ENCODE measurements around the gene TMEM79. TPM values are rescaled to one million over a fixed set of nuclear protein-coding genes. Genes with fewer than 3 reads are reported as not detected.

Gene TMEM79
- total and polyA plus RNA-seq, 2 of the 4 experiments (the other 2 are of a cell fraction): 0.54 to 3.3 TPM

DNA sequence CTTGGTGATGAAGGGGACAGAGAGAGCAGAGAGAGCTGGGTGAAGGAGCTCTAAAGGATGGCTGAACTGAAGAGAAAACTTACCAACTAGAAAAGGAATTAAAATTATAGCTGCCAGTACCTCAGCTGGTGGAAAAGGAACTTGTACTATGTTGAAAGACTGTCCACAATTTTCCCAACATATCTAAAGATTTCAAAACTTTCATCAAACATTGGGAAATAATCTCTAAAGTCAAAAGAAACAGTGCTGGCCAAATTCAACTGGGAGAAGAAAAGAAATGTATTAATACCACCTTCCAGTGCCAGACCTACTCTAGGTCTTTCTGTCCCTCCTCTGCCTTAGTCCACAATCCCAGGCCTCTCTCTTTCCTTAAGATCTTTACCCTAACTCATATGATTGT is 7.6 kb upstream of the TMEM79 start:
- intact Hi-C loops (cut with micrococcal nuclease): no loop called here
- H3K4me3 ChIP-seq (ENCODE audit: insufficient read depth, low read depth, low read length): no peak overlapping the region
- no peak overlapping the region for H2AK9ac ChIP-seq (replicated peaks; ENCODE audit: low read depth, low read length, poor library complexity)
- no peak overlapping the region for H3K18ac ChIP-seq (ENCODE audit: low read depth, low read length)
- no peak overlapping the region for H2AFZ ChIP-seq (replicated peaks; ENCODE audit: low read length, poor library complexity)
- no peak overlapping the region for H3K56ac ChIP-seq (ENCODE audit: extremely low read depth, insufficient read depth, low read length)
- H3K27ac ChIP-seq (ENCODE audit: insufficient read depth, low read length): peak overlapping the region; percentile 52; the same call in 1 of the 2 replicates
- H3K36me3 ChIP-seq (ENCODE audit: control insufficient read depth, insufficient read depth, low read length): peaks cover 48% of the 10 kb centered on the region
- no peak overlapping the region for H3K23ac ChIP-seq (ENCODE audit: low read depth, low read length)
- no peak overlapping the region for H2BK15ac ChIP-seq (ENCODE audit: low read depth, low read length)
- CTCF ChIA-PET: no interaction called here
- dilution Hi-C loops (cut with HindIII; ENCODE audit: low sequenced_read_pairs, unreplicated experiment): no loop called here
- no peak overlapping the region for H2BK120ac ChIP-seq (ENCODE audit: low read depth, low read length)
- H2BK20ac ChIP-seq (ENCODE audit: low read depth, low read length): no peak overlapping the region
- H4K20me1 ChIP-seq (ENCODE audit: insufficient read depth, low read length): peaks cover 30% of the 10 kb centered on the region
- ATAC-seq (ENCODE audit: low read depth) (no peak; the same call in 1 of the 2 replicates), DNase-seq (no peak)
- H3K9me3 ChIP-seq (ENCODE audit: control insufficient read depth, insufficient read depth, low read length): no peaks in the 10 kb centered on the region
- in situ Hi-C loops (cut with MboI; ENCODE audit: low sequenced_read_pairs): no loop called here
- no peak overlapping the region for H3K4ac ChIP-seq (ENCODE audit: low read depth, low read length)
- H3K27me3 ChIP-seq (ENCODE audit: control insufficient read depth, insufficient read depth, low read length): no peaks in the 10 kb centered on the region
- H4K8ac ChIP-seq (ENCODE audit: low read depth in 2 of 2, low read length in 2 of 2): no peak overlapping the region
- H3K4me1 ChIP-seq (ENCODE audit: control insufficient read depth, insufficient read depth, low read length): peaks cover 8% of the 10 kb centered on the region
- H3K9me1 ChIP-seq (ENCODE audit: insufficient read depth, low read length): peaks cover 4% of the 10 kb centered on the region
- H3K4me2 ChIP-seq (ENCODE audit: low read depth, low read length): no peak overlapping the region
- H2AK5ac ChIP-seq (ENCODE audit: low read depth, low read length): no peak overlapping the region
- no peak for TF ChIP-seq MAFK (IDR thresholded peaks at IDR 0.05; ENCODE audit: low read depth, low read length)
- no peak for TF ChIP-seq CEBPB (IDR thresholded peaks at IDR 0.05; ENCODE audit: low read depth, low read length)
- TF ChIP-seq BHLHE40 (IDR thresholded peaks at IDR 0.05; ENCODE audit: low read depth, low read length): no peak
- TF ChIP-seq, protein P1, sequence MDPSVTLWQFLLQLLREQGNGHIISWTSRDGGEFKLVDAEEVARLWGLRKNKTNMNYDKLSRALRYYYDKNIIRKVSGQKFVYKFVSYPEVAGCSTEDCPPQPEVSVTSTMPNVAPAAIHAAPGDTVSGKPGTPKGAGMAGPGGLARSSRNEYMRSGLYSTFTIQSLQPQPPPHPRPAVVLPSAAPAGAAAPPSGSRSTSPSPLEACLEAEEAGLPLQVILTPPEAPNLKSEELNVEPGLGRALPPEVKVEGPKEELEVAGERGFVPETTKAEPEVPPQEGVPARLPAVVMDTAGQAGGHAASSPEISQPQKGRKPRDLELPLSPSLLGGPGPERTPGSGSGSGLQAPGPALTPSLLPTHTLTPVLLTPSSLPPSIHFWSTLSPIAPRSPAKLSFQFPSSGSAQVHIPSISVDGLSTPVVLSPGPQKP (IDR thresholded peaks at IDR 0.05; ENCODE audit: borderline replicate concordance, low read depth, low read length): no peak
- no peak for TF ChIP-seq FOS (IDR thresholded peaks at IDR 0.05; ENCODE audit: low read depth, low read length)
- no peak for TF ChIP-seq NFE2L2 (IDR thresholded peaks at IDR 0.05; ENCODE audit: low read depth, low read length)
- no peak for TF ChIP-seq SMC3 (IDR thresholded peaks at IDR 0.05; ENCODE audit: low read depth, low read length)
- TF ChIP-seq MXI1 (IDR thresholded peaks at IDR 0.05; ENCODE audit: borderline replicate concordance, low read depth, low read length): no peak
- TF ChIP-seq MAZ (IDR thresholded peaks at IDR 0.05; ENCODE audit: borderline replicate concordance, low read depth, low read length): no peak
- TF ChIP-seq, protein P2, sequence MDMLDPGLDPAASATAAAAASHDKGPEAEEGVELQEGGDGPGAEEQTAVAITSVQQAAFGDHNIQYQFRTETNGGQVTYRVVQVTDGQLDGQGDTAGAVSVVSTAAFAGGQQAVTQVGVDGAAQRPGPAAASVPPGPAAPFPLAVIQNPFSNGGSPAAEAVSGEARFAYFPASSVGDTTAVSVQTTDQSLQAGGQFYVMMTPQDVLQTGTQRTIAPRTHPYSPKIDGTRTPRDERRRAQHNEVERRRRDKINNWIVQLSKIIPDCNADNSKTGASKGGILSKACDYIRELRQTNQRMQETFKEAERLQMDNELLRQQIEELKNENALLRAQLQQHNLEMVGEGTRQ (IDR thresholded peaks at IDR 0.05; ENCODE audit: low read depth, low read length): no peak
- no peak for TF ChIP-seq CHD1 (IDR thresholded peaks at IDR 0.05; ENCODE audit: low read depth, low read length)
- no peak for TF ChIP-seq RFX5 (IDR thresholded peaks at IDR 0.05; ENCODE audit: low read depth, low read length)
- H2BK5ac ChIP-seq (ENCODE audit: low read depth, low read length, poor library complexity, severe bottlenecking): no peak overlapping the region
- no peak overlapping the region for H4K91ac ChIP-seq (ENCODE audit: insufficient read depth, low read depth, low read length)
- BruUV-seq (replicated peaks): no TSS peak
- no peak overlapping the region for H4K5ac ChIP-seq (ENCODE audit: low read depth, low read length)
- peaks cover 29 to 58% of the 10 kb centered on the region in 2 experiments for H3K79me1 ChIP-seq (ENCODE audit: low read depth in 1 of 2, low read length in 2 of 2)
- no peak overlapping the region for H3K9ac ChIP-seq (ENCODE audit: low read depth, low read length)
- POLR2A ChIA-PET (ENCODE audit: unreplicated experiment): no interaction called here
- H3K14ac ChIP-seq (replicated peaks; ENCODE audit: low read depth, low read length): no peak overlapping the region

Data from IMR-90 (cell line).